Ovary (tissue), 9 donors: Measurements from ENCODE around the gene CAPN8. TPM values are rescaled to one million over a fixed set of nuclear protein-coding genes. Genes with fewer than 3 reads are reported as not detected.

Experiments
- DNase-seq, 5 donors: peaks; one replicate each; pipeline ENCODE4 v3.0.0-alpha.2; 2019 to 2020
- H3K27ac ChIP-seq, 2 donors: fragments of 200-600 bp; one replicate each; pipeline versions ENCODE4 v1.5.1 to v1.8.0; 2019 to 2022
- H3K27me3 ChIP-seq: fragments of 200-600 bp; one replicate; pipeline ENCODE4 v1.8.0; 2022
- H3K36me3 ChIP-seq: fragments of 200-600 bp; sonication (generic); one replicate; pipeline ENCODE4 v1.5.1; 2019
- H3K4me1 ChIP-seq: one replicate; pipeline ENCODE4 v1.8.1; 2013; ENCODE audit warnings: mild to moderate bottlenecking, moderate library complexity; ENCODE audit not compliant: insufficient read depth
- H3K4me3 ChIP-seq: fragments of 200-600 bp; sonication (generic); one replicate; pipeline ENCODE4 v1.5.1; 2017
- H3K9me3 ChIP-seq, 2 donors: fragments of 200-600 bp in 1 of 2; sonication (generic) in 1 of 2; one replicate each; pipeline versions ENCODE4 v1.5.1 to v1.8.1; 2013 to 2019; ENCODE audit warnings: mild to moderate bottlenecking in 1 of 2, moderate library complexity in 1 of 2
- CTCF ChIP-seq, 3 donors: fragments of 450-650 bp in 2 of 3; fragments of 200-600 bp in 1 of 3; IDR thresholded peaks; one replicate each; pipeline versions ENCODE4 v1.5.1 to v1.8.0; 2016 to 2022; ENCODE audit warnings: antibody characterized with exemption in 3 of 3, mild to moderate bottlenecking in 1 of 3
- EP300 ChIP-seq: sonication (generic); formaldehyde crosslinking; IDR thresholded peaks from one replicate; pipeline ENCODE4 v1.6.1; 2017; ENCODE audit warnings: antibody characterized with exemption
- POLR2A ChIP-seq: fragments of 450-650 bp; IDR thresholded peaks from one replicate; pipeline ENCODE4 v1.6.1; 2017; ENCODE audit warnings: antibody characterized with exemption, mild to moderate bottlenecking, moderate library complexity
- WGBS, 3 donors: extraction: QIAGEN DNeasy Blood & Tissue Kit in 1 of 3; methylation state at CpG; one replicate each; pipeline versions ENCODE4 v1.1.5 to v1.1.7; 2013 to 2017; 5-methylcytosine and 5-hydroxymethylcytosine counted together
- intact Hi-C, 4 donors: fragments of 100-400 bp; cut with DNase I; formaldehyde crosslinking; loops; one replicate each; pipeline versions ENCODE4 v1.11.0 to v1.15.1; 2022 to 2023
- polyA plus RNA-seq, 2 donors: library from polyadenylated mRNA; stranded (reverse); fragments of 200-250 nt in 1 of 2; fragments of 350-450 nt in 1 of 2; fragmentation: Illumina TruSeq in 1 of 2; extraction: RNeasy Lipid Tissue Mini Kit (QIAGEN cat#74804) in 1 of 2; gene quantifications; one replicate each; pipeline ENCODE4 v1.2.3, GENCODE V29; 2013 to 2014
- total RNA-seq, 7 donors: library from RNA; depleted of rRNA in 2 of 7; stranded (reverse); fragments of >200 nt in 2 of 7; fragmentation: NEBNext Ultra II Directional in 3 of 7; extraction: Animal tissue kit (Norgen Biotek cat#: 25700) in 3 of 7; gene quantifications; one replicate each; pipeline versions ENCODE4 v1.1.0 to v1.2.4, GENCODE V29; 2016 to 2023
- donor health status: DM: no; HTN: no; CAD: no; lungs with moderate emphysema.
- donor health status: DM: no; HTN: no; CAD: no.
- donor health status: Bipolar disorder and iron deficiency.
- donor health status: DM: yes; HTN: yes; CAD: no.
- donor health status: DM: no; HTN: no; CAD: no.
- donor health status: DM: yes; HTN: yes; CAD: no.

The CAPN8 gene
- total and polyA plus RNA-seq, 9 donors = 0.10 to 4.4 (median 0.88) TPM; not detected in 2

- Histone ChIP-seq H3K27me3 (no peaks in the 10 kb centered on the region), H3K9me3 (no peaks in the 10 kb centered on the region), H3K4me3 (no peak overlapping the region), H3K27ac (no peak overlapping the region), H3K36me3 (no peaks in the 10 kb centered on the region), H3K4me1 (no peaks in the 10 kb centered on the region)
- no peak for TF ChIP-seq EP300
- TF ChIP-seq CTCF (IDR thresholded peaks at IDR 0.05) = no peak
- TF ChIP-seq POLR2A = no peak
- 94 to 96% (median 95%) methylated on average over 14 of the region's 14 CpGs for WGBS, 3 donors
- intact Hi-C loops = no loop called here
- DNase-seq = no peak
Observed at GRCh38 chr1:223653015-223653414, 12.5 kb downstream of the CAPN8 start.

- Histone ChIP-seq H3K9me3 (no peaks in the 10 kb centered on the region), H3K36me3 (no peaks in the 10 kb centered on the region), H3K27me3 (no peaks in the 10 kb centered on the region), H3K4me1 (no peaks in the 10 kb centered on the region), H3K27ac (no peak overlapping the region), H3K4me3 (no peak overlapping the region)
- WGBS, 3 donors = 70 to 80% (median 71%) methylated on average over 12 of the region's 12 CpGs
- TF ChIP-seq EP300 (no peak), POLR2A (no peak), CTCF (IDR thresholded peaks at IDR 0.05) (no peak)
- DNase-seq = no peak
- intact Hi-C loops = no loop called here
Observed at GRCh38 chr1:223652436-223652941, 13.0 kb downstream of the CAPN8 start.

- no peaks in the 10 kb centered on the region for H3K9me3 ChIP-seq
- no peaks in the 10 kb centered on the region for H3K36me3 ChIP-seq
- no peaks in the 10 kb centered on the region for H3K4me1 ChIP-seq
- no peak overlapping the region for H3K4me3 ChIP-seq
- no peaks in the 10 kb centered on the region for H3K27me3 ChIP-seq
- intact Hi-C loops = no loop called here
- no peak for TF ChIP-seq CTCF (IDR thresholded peaks at IDR 0.05)
- no peak for TF ChIP-seq POLR2A
- TF ChIP-seq EP300 = no peak
- no peak for DNase-seq
- WGBS, 3 donors = 71 to 75% (median 73%) methylated on average over 8 of the region's 8 CpGs
- H3K27ac ChIP-seq = no peak overlapping the region
Observed at GRCh38 chr1:223651291-223651991, 14.1 kb downstream of the CAPN8 start.

- Histone ChIP-seq H3K4me3 (no peak overlapping the region), H3K4me1 (no peaks in the 10 kb centered on the region), H3K9me3 (no peaks in the 10 kb centered on the region), H3K27me3 (no peaks in the 10 kb centered on the region), H3K27ac (no peak overlapping the region), H3K36me3 (no peaks in the 10 kb centered on the region)
- intact Hi-C loops = no loop called here
- no peak for TF ChIP-seq POLR2A
- TF ChIP-seq CTCF (IDR thresholded peaks at IDR 0.05) = no peak
- TF ChIP-seq EP300 = no peak
- no peak for DNase-seq
- 19 to 40% (median 38%) methylated on average over 2 of the region's 2 CpGs for WGBS, 3 donors
Observed at GRCh38 chr1:223650465-223650864, 15.0 kb downstream of the CAPN8 start.
